ENCODE results near the gene NUP88.

Gene NUP88

GRCh38 chr17:5354310-5354709, 65.2 kb downstream of the NUP88 start:
- no peak overlapping the region for H3K4me3 ChIP-seq (ENCODE audit: low read depth, low read length)
- TF ChIP-seq, protein P1, sequence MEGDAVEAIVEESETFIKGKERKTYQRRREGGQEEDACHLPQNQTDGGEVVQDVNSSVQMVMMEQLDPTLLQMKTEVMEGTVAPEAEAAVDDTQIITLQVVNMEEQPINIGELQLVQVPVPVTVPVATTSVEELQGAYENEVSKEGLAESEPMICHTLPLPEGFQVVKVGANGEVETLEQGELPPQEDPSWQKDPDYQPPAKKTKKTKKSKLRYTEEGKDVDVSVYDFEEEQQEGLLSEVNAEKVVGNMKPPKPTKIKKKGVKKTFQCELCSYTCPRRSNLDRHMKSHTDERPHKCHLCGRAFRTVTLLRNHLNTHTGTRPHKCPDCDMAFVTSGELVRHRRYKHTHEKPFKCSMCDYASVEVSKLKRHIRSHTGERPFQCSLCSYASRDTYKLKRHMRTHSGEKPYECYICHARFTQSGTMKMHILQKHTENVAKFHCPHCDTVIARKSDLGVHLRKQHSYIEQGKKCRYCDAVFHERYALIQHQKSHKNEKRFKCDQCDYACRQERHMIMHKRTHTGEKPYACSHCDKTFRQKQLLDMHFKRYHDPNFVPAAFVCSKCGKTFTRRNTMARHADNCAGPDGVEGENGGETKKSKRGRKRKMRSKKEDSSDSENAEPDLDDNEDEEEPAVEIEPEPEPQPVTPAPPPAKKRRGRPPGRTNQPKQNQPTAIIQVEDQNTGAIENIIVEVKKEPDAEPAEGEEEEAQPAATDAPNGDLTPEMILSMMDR (IDR thresholded peaks at IDR 0.05; ENCODE audit: low read depth, low read length): no peak

DNA sequence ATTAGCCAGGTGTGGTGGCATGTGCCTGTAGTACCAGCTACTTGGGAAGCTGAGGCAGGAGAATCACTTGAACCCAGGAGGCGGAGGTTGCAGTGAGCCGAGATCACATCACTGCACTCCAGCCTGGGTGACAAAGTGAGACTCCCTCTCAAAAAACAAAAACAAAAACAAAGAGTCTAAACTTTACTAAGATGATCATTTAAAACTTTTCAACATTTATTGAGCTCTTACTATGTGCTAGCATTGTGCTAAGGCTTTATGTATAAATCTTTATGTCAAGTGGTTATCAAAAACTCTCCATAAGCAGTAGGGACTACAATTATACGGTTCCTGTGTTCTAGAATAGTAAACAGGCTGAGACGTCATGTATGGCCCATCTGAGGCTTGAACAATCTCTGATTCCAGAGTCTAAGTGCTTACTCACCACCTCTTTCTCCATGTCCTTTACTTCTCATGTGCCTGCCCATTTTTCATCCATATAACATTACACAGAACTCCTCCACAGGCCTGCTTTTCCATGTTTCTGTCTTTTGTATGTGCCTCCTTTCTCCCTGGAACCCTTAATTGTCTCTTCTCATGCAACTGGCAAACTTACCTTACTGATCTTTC, 66.7 kb downstream of the NUP88 start:
- TF ChIP-seq, protein P1 (IDR thresholded peaks at IDR 0.05; ENCODE audit: low read depth, low read length): no peak
- no peak overlapping the region for H3K4me3 ChIP-seq (ENCODE audit: low read depth, low read length)

DNA sequence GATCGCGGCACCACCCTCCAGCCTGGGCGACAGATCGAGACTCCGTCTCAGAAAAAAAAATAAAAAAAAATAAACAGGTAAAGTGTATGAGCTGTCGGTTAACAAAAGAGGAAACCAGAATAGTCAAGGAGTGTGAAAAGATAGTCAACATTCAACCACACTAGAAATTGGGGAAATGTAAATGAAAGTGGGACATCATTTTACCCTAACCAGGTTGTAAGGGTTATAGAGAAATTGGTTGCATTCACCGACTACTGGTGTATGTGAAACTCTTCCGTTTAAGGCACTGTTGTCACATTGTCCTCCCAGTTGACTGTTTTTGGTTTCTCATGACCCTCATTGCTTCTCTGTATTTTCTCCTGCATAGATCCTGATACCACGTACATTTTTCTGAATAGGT, 74.5 kb downstream of the NUP88 start:
- H3K4me3 ChIP-seq (ENCODE audit: low read depth, low read length): no peak overlapping the region
- TF ChIP-seq, protein P1 (IDR thresholded peaks at IDR 0.05; ENCODE audit: low read depth, low read length): no peak

Measured in WI38 (cell line).